Left hindlimb (tissue), 1 donor: Measurements from ENCODE around the gene ERFE.

Experiments used
- DNase-seq: peaks from one replicate; pipeline ENCODE4 v3.0.0-alpha.2; 2018

The ERFE gene, protein sequence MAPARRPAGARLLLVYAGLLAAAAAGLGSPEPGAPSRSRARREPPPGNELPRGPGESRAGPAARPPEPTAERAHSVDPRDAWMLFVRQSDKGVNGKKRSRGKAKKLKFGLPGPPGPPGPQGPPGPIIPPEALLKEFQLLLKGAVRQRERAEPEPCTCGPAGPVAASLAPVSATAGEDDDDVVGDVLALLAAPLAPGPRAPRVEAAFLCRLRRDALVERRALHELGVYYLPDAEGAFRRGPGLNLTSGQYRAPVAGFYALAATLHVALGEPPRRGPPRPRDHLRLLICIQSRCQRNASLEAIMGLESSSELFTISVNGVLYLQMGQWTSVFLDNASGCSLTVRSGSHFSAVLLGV

GRCh38 chr2:238158509-238159070, at the start of gene ERFE:
ERFE (plus strand) TSS chr2:238158970; CDS start chr2:238159008, 38 bp downstream.
- DNase-seq = no peak

DNA sequence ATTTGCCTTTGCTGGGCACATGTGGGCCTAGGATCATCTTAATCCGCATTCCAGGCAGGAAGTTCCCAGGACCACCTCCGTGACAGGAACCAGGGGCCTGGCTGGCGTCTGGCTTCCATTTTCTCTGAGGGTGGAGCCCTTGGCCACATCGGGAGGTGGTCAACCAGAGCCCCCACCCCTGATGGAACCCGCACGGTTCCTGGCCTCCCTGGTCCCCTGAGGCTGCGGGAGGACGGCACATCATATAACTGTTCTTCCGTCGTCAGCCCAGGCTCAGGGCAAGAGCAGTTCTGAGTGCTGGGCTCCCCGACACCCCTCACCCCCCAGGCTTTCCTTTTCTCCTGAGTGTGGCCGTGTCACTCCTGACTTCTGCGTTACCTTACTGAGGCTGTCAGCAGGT, 45.2 kb upstream of the ERFE start:
- DNase-seq = peak; percentile 5

GRCh38 chr2:238114331-238114841, 44.4 kb upstream of the ERFE start:
- DNase-seq = no peak

DNA sequence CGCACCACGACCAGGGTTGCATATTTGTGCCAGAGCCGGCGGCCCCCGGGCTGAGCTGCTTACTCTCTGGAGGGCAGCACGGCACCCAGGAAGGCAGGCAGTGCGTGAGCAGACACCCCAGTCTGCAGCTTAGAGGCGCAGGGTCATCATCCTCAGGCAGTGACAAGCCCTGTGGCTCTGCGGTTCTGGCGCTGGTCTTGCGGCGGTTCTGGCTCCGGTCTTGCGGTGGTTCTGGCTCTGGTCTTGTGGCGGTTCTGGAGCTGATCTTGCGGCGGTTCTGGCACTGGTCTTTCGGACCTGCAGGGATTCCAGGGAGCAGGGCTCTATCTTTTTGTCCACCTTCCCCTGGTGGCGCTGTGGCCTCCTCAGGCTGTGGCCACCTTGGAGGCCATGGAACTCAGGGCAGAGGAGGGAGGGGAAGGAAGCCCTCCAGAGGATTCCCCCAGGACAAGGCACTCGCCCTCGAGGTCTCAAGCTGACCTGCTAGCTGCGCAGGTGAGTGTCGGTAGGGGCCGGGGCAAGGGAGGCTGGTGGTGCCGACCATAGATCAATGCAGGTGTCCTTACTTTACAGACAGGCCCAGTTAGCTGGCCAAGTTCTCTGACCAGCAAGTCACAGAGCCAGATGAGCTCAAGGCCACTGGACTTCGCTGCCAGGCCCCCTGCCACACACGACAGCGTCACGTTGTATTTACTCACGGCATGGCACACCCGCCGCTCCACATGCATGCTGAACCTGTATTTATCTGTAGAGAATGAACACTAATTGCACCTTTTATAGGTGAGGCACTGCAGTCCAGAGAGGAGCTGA, 43.7 kb upstream of the ERFE start:
- DNase-seq = peak; percentile 22

- peak; percentile 4 for DNase-seq
Measured at GRCh38 chr2:238115709-238116108, 43.1 kb upstream of the ERFE start.

- peak; percentile 13 for DNase-seq
Measured at GRCh38 chr2:238116298-238117198, 42.2 kb upstream of the ERFE start.

- DNase-seq = peak; percentile 24
Measured at GRCh38 chr2:238117199-238118154, 41.3 kb upstream of the ERFE start.

GRCh38 chr2:238119756-238120462, 38.9 kb upstream of the ERFE start:
- DNase-seq = peak; percentile 27

- peak; percentile 44 for DNase-seq
Measured at GRCh38 chr2:238120463-238121298, 38.1 kb upstream of the ERFE start.

GRCh38 chr2:238121511-238122286, 37.1 kb upstream of the ERFE start:
- no peak for DNase-seq

DNA sequence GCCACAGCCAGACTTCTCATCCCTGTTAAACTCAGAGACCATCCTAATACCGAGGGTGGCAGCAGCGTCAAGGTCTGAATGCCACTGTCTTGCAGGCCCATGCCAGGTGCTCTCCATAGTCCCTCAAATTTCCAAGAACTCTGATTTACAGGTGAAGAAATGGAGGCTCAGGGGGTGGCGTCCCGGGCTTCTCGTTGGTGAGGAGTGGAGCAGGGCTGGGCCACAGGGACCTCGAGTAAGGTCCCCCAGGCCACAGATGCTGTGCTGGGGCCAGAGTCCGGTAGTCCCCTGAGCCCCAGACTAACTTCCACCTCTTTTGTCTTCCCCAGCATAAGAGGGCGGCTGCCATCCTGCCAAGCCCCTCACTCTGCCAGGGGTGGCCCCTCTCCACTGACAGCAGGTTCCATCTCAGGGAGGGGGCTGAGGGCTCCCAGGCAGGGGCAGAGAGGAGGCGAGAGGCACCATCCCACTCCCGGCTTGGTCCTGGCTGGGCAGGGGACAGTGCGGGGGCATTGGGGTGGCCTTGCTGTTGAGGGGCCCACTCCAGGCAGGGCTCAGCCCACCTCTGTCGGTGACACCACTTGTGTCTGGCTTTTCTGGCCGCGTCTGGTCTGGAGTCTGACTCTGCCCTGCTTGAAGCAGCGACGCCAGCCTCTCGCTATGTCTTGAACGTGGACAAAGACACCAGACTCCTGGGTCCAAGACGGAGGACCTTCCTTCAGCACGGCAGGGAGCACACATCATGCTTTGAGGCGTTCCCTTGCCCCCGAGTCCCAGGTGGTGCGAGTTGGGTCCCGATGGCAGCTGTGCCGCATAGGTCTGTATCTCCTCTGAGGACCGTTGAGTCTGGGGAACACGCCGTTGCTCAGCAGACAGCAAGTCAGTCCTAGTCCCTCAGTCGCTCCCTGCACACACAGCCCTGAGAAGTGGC, 36.2 kb upstream of the ERFE start:
- no peak for DNase-seq

GRCh38 chr2:238123218-238123971, 35.4 kb upstream of the ERFE start:
- DNase-seq = no peak

DNA sequence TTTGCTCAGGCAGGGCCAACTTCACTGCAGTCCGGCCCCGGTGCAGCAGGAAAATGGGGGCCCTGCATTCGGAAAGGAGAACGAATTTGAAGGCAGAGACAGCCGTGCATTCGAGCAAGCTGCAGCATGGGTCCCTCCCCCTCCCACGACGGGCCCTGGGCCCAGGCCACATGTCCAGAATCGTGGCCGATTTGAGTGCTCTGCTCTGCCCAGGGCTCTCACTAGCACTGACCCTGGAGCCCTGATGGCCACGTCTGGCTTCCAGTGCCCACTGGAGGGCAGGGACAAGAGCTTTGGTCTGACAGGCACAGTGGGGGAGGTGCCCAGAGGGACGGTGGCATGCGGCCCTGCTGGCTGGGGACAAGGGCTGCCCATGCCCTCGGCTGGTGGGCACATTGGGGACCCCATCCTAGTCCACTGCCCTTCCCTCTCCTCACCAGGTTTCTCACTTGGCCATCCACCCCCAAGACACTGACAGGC, 34.7 kb upstream of the ERFE start:
- no peak for DNase-seq

- DNase-seq = no peak
Measured at GRCh38 chr2:238124488-238125126, 34.2 kb upstream of the ERFE start.

- no peak for DNase-seq
Measured at GRCh38 chr2:238125127-238125885, 33.5 kb upstream of the ERFE start.
